Mesodermal cell (in vitro differentiated cells): Measurements from ENCODE around the gene PKIG.
"Not testable (repeated sequence)": the region's sequence is repeated elsewhere in the genome, so short reads cannot be mapped to it uniquely, and the experiment has no call there.

ENCODE experiments used
- H3K27ac ChIP-seq: 2 replicates; pipeline ENCODE4 v1.7.0; 2013; ENCODE audit warnings: mild to moderate bottlenecking, low read depth, low read length, moderate library complexity; ENCODE audit not compliant: severe bottlenecking
- H3K36me3 ChIP-seq: 2 replicates; pipeline ENCODE4 v1.7.1; 2013; ENCODE audit warnings: mild to moderate bottlenecking, low read length, moderate library complexity; ENCODE audit not compliant: control insufficient read depth, insufficient read depth
- H3K4me1 ChIP-seq: one replicate; pipeline ENCODE4 v1.7.1; 2013; ENCODE audit warnings: mild to moderate bottlenecking, low read length; ENCODE audit not compliant: insufficient read depth, control insufficient read depth, poor library complexity, severe bottlenecking
- H3K4me3 ChIP-seq: 2 replicates; pipeline ENCODE4 v1.7.0; 2013; ENCODE audit warnings: low read length, control low read depth, mild to moderate bottlenecking; ENCODE audit not compliant: insufficient read depth, poor library complexity, severe bottlenecking; ENCODE audit errors: extremely low read depth
- H3K9me3 ChIP-seq: 2 replicates; pipeline ENCODE4 v1.7.1; 2013; ENCODE audit warnings: mild to moderate bottlenecking, low read length, moderate library complexity; ENCODE audit not compliant: control insufficient read depth
- WGBS, 2 experiments: methylation state at CpG; one replicate each; pipeline ENCODE4 v1.1.5; 2013; ENCODE audit warnings: missing lambda C conversion rate in 2 of 2; ENCODE audit not compliant: insufficient coverage in 2 of 2; 5-methylcytosine and 5-hydroxymethylcytosine counted together

PKIG gene

GRCh38 chr20:44649976-44650375, 67.6 kb downstream of the PKIG start:
- H3K36me3 ChIP-seq: peaks cover 4% of the 10 kb centered on the region
- 78 to 93% methylated on average over 5 to 6 of the region's 6 CpGs for whole genome bisulfite sequencing, 2 experiments
- no peak overlapping the region for H3K27ac ChIP-seq
- no peak overlapping the region for H3K4me3 ChIP-seq
- peaks cover 3% of the 10 kb centered on the region for H3K9me3 ChIP-seq
- H3K4me1 ChIP-seq: peaks cover 26% of the 10 kb centered on the region

GRCh38 chr20:44650771-44651433, 68.5 kb downstream of the PKIG start:
- 57 to 59% methylated on average over 20 to 23 of the region's 24 CpGs for WGBS, 2 experiments

GRCh38 chr20:44651434-44651683, 69.0 kb downstream of the PKIG start:
- Histone ChIP-seq H3K9me3 (peaks cover 3% of the 10 kb centered on the region), H3K27ac (peak overlapping the region; percentile 19), H3K36me3 (peaks cover 4% of the 10 kb centered on the region), H3K4me1 (peaks cover 15% of the 10 kb centered on the region), H3K4me3 (peak overlapping the region; percentile 60)
- 1 to 2% methylated on average over 19 to 33 of the region's 33 CpGs for WGBS, 2 experiments

More at GRCh38 chr20:44650771-44651433, 68.5 kb downstream of the PKIG start:
- H3K27ac ChIP-seq: peak overlapping the region; percentile 19
- peaks cover 4% of the 10 kb centered on the region for H3K36me3 ChIP-seq
- peaks cover 19% of the 10 kb centered on the region for H3K4me1 ChIP-seq
- H3K9me3 ChIP-seq: peaks cover 3% of the 10 kb centered on the region
- H3K4me3 ChIP-seq: peak overlapping the region; percentile 60

- Histone ChIP-seq H3K4me3 (peak within 1 kb of the TSS; percentile 60), H3K27ac (peak within 1 kb of the TSS; percentile 19), H3K4me1 (peaks cover 10% of the 10 kb centered on the region), H3K36me3 (peaks cover 4% of the 10 kb centered on the region), H3K9me3 (peaks cover 3% of the 10 kb centered on the region)
- 0% methylated on average over 34 to 46 of the region's 68 CpGs for WGBS, 2 experiments
These were observed 69.5 kb downstream of the PKIG start, which contains the start of gene ADA for GRCh38 chr20:44651684-44652423. Gene ADA, minus strand, starts transcription at chr20:44651699. Its CDS starts 92 bp downstream, at chr20:44651607.

- whole genome bisulfite sequencing, 2 experiments: 78 to 86% methylated on average over 1 to 2 of the region's 2 CpGs
These were observed 71.2 kb downstream of the PKIG start for GRCh38 chr20:44653546-44653945.

GRCh38 chr20:44654210-44654609, 71.8 kb downstream of the PKIG start:
- H3K4me3 ChIP-seq, H3K4me1 ChIP-seq, H3K27ac ChIP-seq, H3K9me3 ChIP-seq, H3K36me3 ChIP-seq: not testable (repeated sequence)
- 60 to 100% methylated on average over 1 of the region's 5 CpGs for WGBS, 2 experiments

More at GRCh38 chr20:44653546-44653945, 71.2 kb downstream of the PKIG start:
- Histone ChIP-seq H3K4me3 (no peak overlapping the region), H3K27ac (no peak overlapping the region), H3K9me3 (peaks cover 3% of the 10 kb centered on the region), H3K4me1 (peaks cover 5% of the 10 kb centered on the region), H3K36me3 (no peaks in the 10 kb centered on the region)

GRCh38 chr20:44656448-44656847, 74.1 kb downstream of the PKIG start:
- H3K4me1 ChIP-seq: no peaks in the 10 kb centered on the region
- H3K27ac ChIP-seq: no peak overlapping the region
- no peak overlapping the region for H3K4me3 ChIP-seq
- no peaks in the 10 kb centered on the region for H3K36me3 ChIP-seq
- H3K9me3 ChIP-seq: peaks cover 3% of the 10 kb centered on the region
- WGBS, 2 experiments: 68 to 83% methylated on average over 2 of the region's 3 CpGs

- no peak overlapping the region for H3K4me3 ChIP-seq
- no peaks in the 10 kb centered on the region for H3K4me1 ChIP-seq
- 100% methylated on average over 2 of the region's 2 CpGs for WGBS, 2 experiments
- H3K9me3 ChIP-seq: peaks cover 3% of the 10 kb centered on the region
- no peak overlapping the region for H3K27ac ChIP-seq
- no peaks in the 10 kb centered on the region for H3K36me3 ChIP-seq
These were observed 75.5 kb downstream of the PKIG start for GRCh38 chr20:44657875-44658274.

GRCh38 chr20:44658810-44659209, 76.4 kb downstream of the PKIG start:
- Histone ChIP-seq H3K27ac (no peak overlapping the region), H3K4me1 (no peaks in the 10 kb centered on the region), H3K36me3 (no peaks in the 10 kb centered on the region), H3K9me3 (peaks cover 3% of the 10 kb centered on the region), H3K4me3 (no peak overlapping the region)

- WGBS, 2 experiments: 100% methylated on average over 1 of the region's 2 CpGs; no CpG with 5 or more reads in 1 of the 2 experiments
- Histone ChIP-seq H3K27ac (no peak overlapping the region), H3K4me3 (no peak overlapping the region), H3K4me1 (no peaks in the 10 kb centered on the region), H3K36me3 (no peaks in the 10 kb centered on the region), H3K9me3 (no peaks in the 10 kb centered on the region)
These were observed 77.6 kb downstream of the PKIG start for GRCh38 chr20:44659931-44660330.

- Histone ChIP-seq H3K9me3 (no peaks in the 10 kb centered on the region), H3K4me1 (no peaks in the 10 kb centered on the region), H3K36me3 (no peaks in the 10 kb centered on the region), H3K4me3 (no peak overlapping the region), H3K27ac (no peak overlapping the region)
- whole genome bisulfite sequencing, 2 experiments: 95% methylated on average over 4 of the region's 5 CpGs; no CpG with 5 or more reads in 1 of the 2 experiments
These were observed 78.2 kb downstream of the PKIG start for GRCh38 chr20:44660581-44660980.
